Caco-2 (cell line): ENCODE measurements around the gene VASH1. TPM values are rescaled to one million over a fixed set of nuclear protein-coding genes. Genes with fewer than 3 reads are reported as not detected.

Experiments used
- BruUV-seq: library from RNA; stranded (reverse); fragments of 400-500 nt; replicated peaks from 2 replicates; lab custom pipeline; 2021; lab: Mats Ljungman, UMichigan
- CTCF ChIA-PET: fragments of 300-600 bp; sonication (Branson Sonifier 250); formaldehyde crosslinking; loops from one replicate; lab custom pipeline; 2022; ENCODE audit warnings: antibody characterized with exemption; lab: Charles Lee
- POLR2A ChIA-PET: fragments of 300-600 bp; sonication (Branson Sonifier 250); formaldehyde crosslinking; loops from one replicate; lab custom pipeline; 2022; ENCODE audit warnings: antibody characterized with exemption; lab: Charles Lee
- DNase-seq, 2 experiments: peaks; one replicate each; pipeline versions ENCODE4 v3.0.0 to v3.0.0-alpha.2; 2020 to 2022
- H3K27me3 ChIP-seq: replicated peaks from 2 replicates; pipeline ENCODE4 v1.6.0; 2011; ENCODE audit warnings: low read length; ENCODE audit not compliant: control insufficient read depth, insufficient read depth
- H3K36me3 ChIP-seq: 2 replicates; pipeline ENCODE4 v1.5.1; 2011; ENCODE audit warnings: low read length; ENCODE audit not compliant: control insufficient read depth, insufficient read depth
- H3K4me1 ChIP-seq: fragments of 250-450 bp; sonication (Bioruptor Pico); 2 replicates; pipeline ENCODE4 v1.5.1; 2020; ENCODE audit warnings: mild to moderate bottlenecking
- H3K4me3 ChIP-seq: 2 replicates; pipeline ENCODE4 v1.5.1; 2011; ENCODE audit warnings: low read depth, mild to moderate bottlenecking, control low read depth, low read length
- H3K9me3 ChIP-seq: fragments of 250-450 bp; sonication (Bioruptor Pico); 2 replicates; pipeline ENCODE4 v1.5.1; 2020; ENCODE audit warnings: mild to moderate bottlenecking, moderate library complexity
- H3K27ac Mint-ChIP-seq: one replicate; pipeline ENCODE4 v1.8.0; 2022; ENCODE audit warnings: mixed read lengths; ENCODE audit not compliant: unreplicated experiment
- H3K27me3 Mint-ChIP-seq: one replicate; pipeline ENCODE4 v1.8.0; 2022; ENCODE audit warnings: mixed read lengths; ENCODE audit not compliant: insufficient read depth, unreplicated experiment
- H3K36me3 Mint-ChIP-seq: one replicate; pipeline ENCODE4 v1.8.0; 2022; ENCODE audit warnings: mild to moderate bottlenecking, mixed read lengths; ENCODE audit not compliant: insufficient read depth, unreplicated experiment
- H3K4me1 Mint-ChIP-seq: one replicate; pipeline ENCODE4 v1.8.0; 2022; ENCODE audit warnings: low read depth, mixed read lengths; ENCODE audit not compliant: unreplicated experiment
- H3K4me3 Mint-ChIP-seq: one replicate; pipeline ENCODE4 v1.8.0; 2022; ENCODE audit warnings: mild to moderate bottlenecking, moderate library complexity, mixed read lengths; ENCODE audit not compliant: unreplicated experiment
- H3K9me3 Mint-ChIP-seq: one replicate; pipeline ENCODE4 v1.8.0; 2022; ENCODE audit warnings: mixed read lengths; ENCODE audit not compliant: unreplicated experiment
- intact Hi-C: fragments of 100-400 bp; cut with micrococcal nuclease; formaldehyde crosslinking; loops from one replicate; pipeline ENCODE4 v1.10.0; 2022; ENCODE audit not compliant: unreplicated experiment
- total RNA-seq: library from RNA; stranded (reverse); gene quantifications from 2 replicates; pipeline ENCODE4 v1.2.3, GENCODE V29; 2022
- TF ChIP-seq, protein P1 (sequence below), 2 experiments: fragments of 200-600 bp in 1 of 2; IDR thresholded peaks; 1 replicate in 1 of 2; 2 replicates in 1 of 2; pipeline versions ENCODE4 v1.5.1 to v1.8.0; 2011 to 2022; ENCODE audit warnings: antibody characterized with exemption in 1 of 2, control low read depth in 1 of 2, inconsistent platforms in 1 of 2, low read depth in 1 of 2, low read length in 1 of 2, mild to moderate bottlenecking in 1 of 2, moderate library complexity in 1 of 2; ENCODE audit not compliant: insufficient read depth in 1 of 2, severe bottlenecking in 1 of 2, unreplicated experiment in 1 of 2

VASH1 gene
- total RNA-seq, 1 experiment from 2014 or later, result 0.18 TPM

DNA sequence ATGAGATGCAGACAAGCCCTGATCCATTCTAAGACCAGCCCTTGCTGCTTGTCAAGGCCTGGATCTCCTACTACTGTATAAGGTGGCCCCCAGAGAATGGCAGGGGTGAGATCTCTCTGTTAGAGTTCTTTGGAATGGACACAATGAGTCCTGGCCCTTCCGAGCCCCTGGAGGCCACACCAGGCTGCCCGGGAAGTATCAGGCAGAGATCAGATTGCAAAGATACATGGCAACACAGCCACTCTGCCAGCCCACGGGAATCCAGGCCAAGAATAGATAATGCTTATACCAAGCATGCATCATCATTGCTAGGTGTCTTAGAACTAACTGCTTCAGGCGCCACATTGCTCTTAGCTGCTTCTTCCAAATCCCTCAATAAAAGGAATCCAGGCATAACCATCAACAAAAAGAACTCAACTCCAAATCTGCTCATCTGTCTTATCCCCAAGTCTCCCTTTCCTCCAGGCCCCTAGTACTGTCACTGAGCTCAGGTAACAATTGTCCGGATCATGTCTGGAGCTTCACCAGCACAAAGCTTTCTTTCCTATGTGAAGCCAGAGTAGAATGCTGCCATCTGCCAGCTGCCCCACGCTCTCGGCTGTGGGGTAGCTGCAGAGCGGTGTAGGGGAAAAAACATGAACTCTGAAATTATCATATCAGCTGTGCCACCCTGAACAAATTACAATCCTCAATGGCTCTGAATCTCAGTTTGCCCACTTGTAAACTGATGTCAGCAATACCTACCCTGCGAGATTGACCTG, 5.5 kb upstream of the VASH1 start:
- Histone ChIP-seq H3K4me1 (0 out of 2 replicates have a peak, but pooled peaks cover under 1% of the 10 kb centered on the region), H3K27me3 (0 out of 2 replicates have a peak, but pooled peaks cover under 1% of the 10 kb centered on the region), H3K9me3 (no peaks in the 10 kb centered on the region), H3K4me3 (no peak overlapping the region), H3K36me3 (no peaks in the 10 kb centered on the region)
- no peak overlapping the region for H3K27ac Mint-ChIP-seq
- TF ChIP-seq, protein P1, sequence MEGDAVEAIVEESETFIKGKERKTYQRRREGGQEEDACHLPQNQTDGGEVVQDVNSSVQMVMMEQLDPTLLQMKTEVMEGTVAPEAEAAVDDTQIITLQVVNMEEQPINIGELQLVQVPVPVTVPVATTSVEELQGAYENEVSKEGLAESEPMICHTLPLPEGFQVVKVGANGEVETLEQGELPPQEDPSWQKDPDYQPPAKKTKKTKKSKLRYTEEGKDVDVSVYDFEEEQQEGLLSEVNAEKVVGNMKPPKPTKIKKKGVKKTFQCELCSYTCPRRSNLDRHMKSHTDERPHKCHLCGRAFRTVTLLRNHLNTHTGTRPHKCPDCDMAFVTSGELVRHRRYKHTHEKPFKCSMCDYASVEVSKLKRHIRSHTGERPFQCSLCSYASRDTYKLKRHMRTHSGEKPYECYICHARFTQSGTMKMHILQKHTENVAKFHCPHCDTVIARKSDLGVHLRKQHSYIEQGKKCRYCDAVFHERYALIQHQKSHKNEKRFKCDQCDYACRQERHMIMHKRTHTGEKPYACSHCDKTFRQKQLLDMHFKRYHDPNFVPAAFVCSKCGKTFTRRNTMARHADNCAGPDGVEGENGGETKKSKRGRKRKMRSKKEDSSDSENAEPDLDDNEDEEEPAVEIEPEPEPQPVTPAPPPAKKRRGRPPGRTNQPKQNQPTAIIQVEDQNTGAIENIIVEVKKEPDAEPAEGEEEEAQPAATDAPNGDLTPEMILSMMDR (IDR thresholded peaks at IDR 0.05; ENCODE audit: insufficient read depth in 1 of 2, low read depth in 1 of 2, low read length in 1 of 2, severe bottlenecking in 1 of 2, unreplicated experiment in 1 of 2), result no peak
- CTCF ChIA-PET, result no interaction called here
- no TSS peak for BruUV-seq
- DNase-seq, result no peak
- H3K4me1 Mint-ChIP-seq, result no peaks in the 10 kb centered on the region
- peaks cover 20% of the 10 kb centered on the region for H3K27me3 Mint-ChIP-seq
- no peaks in the 10 kb centered on the region for H3K36me3 Mint-ChIP-seq
- no peaks in the 10 kb centered on the region for H3K9me3 Mint-ChIP-seq
- intact Hi-C loops, result no loop called here
- no peak overlapping the region for H3K4me3 Mint-ChIP-seq
- POLR2A ChIA-PET, result no interaction called here

DNA sequence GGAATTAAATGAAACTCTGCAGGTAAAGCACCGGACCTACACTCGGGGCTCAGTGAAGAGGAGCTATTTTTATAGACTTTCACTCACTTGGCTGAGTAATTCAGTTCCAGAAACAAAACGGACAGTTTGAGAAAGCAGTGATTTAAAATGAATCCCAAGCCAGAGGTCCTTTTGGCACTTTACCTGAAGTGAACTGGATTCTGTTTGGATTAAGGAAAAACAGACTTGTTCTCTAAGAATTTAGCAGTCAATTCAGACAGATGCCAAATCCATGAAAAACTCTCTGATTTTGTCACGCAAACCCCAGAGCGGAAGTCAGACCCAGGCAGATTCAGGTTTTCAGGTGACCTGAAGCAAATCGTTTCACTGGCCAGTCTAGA, 4.9 kb upstream of the VASH1 start:
- Mint-ChIP-seq H3K9me3 (no peaks in the 10 kb centered on the region), H3K27ac (no peak overlapping the region), H3K27me3 (peaks cover 23% of the 10 kb centered on the region), H3K4me1 (no peaks in the 10 kb centered on the region), H3K36me3 (no peaks in the 10 kb centered on the region), H3K4me3 (no peak overlapping the region)
- ChIA-PET POLR2A (no interaction called here), CTCF (no interaction called here)
- DNase-seq, result no peak
- no peaks in the 10 kb centered on the region for H3K36me3 ChIP-seq
- H3K4me3 ChIP-seq, result no peak overlapping the region
- H3K27me3 ChIP-seq, result 0 out of 2 replicates have a peak, but pooled peaks cover 3% of the 10 kb centered on the region
- intact Hi-C loops, result no loop called here
- no peaks in the 10 kb centered on the region for H3K9me3 ChIP-seq
- 0 out of 2 replicates have a peak, but pooled peaks cover 4% of the 10 kb centered on the region for H3K4me1 ChIP-seq
- no TSS peak for BruUV-seq
- TF ChIP-seq, protein P1 (IDR thresholded peaks at IDR 0.05; ENCODE audit: insufficient read depth in 1 of 2, low read depth in 1 of 2, low read length in 1 of 2, severe bottlenecking in 1 of 2, unreplicated experiment in 1 of 2), result no peak

DNA sequence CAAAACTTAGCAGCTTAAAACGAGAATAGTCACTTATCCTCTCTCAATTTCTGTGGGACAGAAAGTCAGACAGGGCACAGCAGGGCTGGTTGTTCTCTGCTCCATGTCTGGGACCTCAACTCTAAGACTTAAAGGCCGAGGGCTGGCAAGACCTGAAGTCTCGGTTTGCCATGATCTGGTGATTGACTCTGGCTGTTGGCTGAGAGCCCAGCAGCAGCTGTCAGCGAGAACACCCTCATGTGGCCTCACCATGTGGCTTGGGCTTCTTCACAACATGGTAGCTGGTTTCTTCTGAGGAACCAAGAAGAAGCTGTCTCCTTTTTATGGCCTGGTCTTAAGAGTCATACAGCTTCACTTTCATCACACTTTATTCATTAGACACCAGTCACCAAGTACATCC, 1.7 kb upstream of the VASH1 start:
- H3K9me3 Mint-ChIP-seq, result no peaks in the 10 kb centered on the region
- Histone ChIP-seq H3K36me3 (no peaks in the 10 kb centered on the region), H3K4me1 (peaks cover 10% of the 10 kb centered on the region; the same call in 1 of the 2 replicates), H3K27me3 (peaks cover 5% of the 10 kb centered on the region), H3K4me3 (no peak overlapping the region), H3K9me3 (no peaks in the 10 kb centered on the region)
- ChIA-PET CTCF (interaction anchor here (1.2 kb wide), 1 partner anchor 11 kb away, joined by 3 read pairs; no protein-coding TSS in a partner anchor), POLR2A (no interaction called here)
- DNase-seq, result no peak
- H3K36me3 Mint-ChIP-seq, result no peaks in the 10 kb centered on the region
- peaks cover 38% of the 10 kb centered on the region for H3K27me3 Mint-ChIP-seq
- no TSS peak for BruUV-seq
- H3K4me1 Mint-ChIP-seq, result no peaks in the 10 kb centered on the region
- no peak overlapping the region for H3K27ac Mint-ChIP-seq
- no peak overlapping the region for H3K4me3 Mint-ChIP-seq
- intact Hi-C loops, result no loop called here
- TF ChIP-seq, protein P1 (IDR thresholded peaks at IDR 0.05; ENCODE audit: insufficient read depth in 1 of 2, low read depth in 1 of 2, low read length in 1 of 2, severe bottlenecking in 1 of 2, unreplicated experiment in 1 of 2), result no peak
